Smooth muscle cell (in vitro differentiated cells): ENCODE data around the gene GIT2. TPM values are rescaled to one million over a fixed set of nuclear protein-coding genes. Genes with fewer than 3 reads are reported as not detected.

Experiments used
- DNase-seq: peaks from one replicate; lab custom pipeline; 2025; ENCODE audit not compliant: unreplicated experiment; lab: John Stamatoyannopoulos, UW
- H2AFZ ChIP-seq: fragments of 200-600 bp; sonication (generic); 2 replicates; pipeline ENCODE4 v1.6.0; 2016; ENCODE audit warnings: antibody characterized with exemption, low read depth, mild to moderate bottlenecking
- H3F3A ChIP-seq: fragments of 200-600 bp; sonication (generic); 2 replicates; pipeline ENCODE4 v1.6.0; 2017; ENCODE audit warnings: antibody characterized with exemption, low read depth
- H3K27ac ChIP-seq: fragments of 200-600 bp; sonication (generic); 2 replicates; pipeline ENCODE4 v1.5.1; 2016; ENCODE audit warnings: low read depth, mild to moderate bottlenecking
- H3K27me3 ChIP-seq: fragments of 200-600 bp; sonication (generic); 2 replicates; pipeline ENCODE4 v1.6.1; 2016; ENCODE audit warnings: low read depth, mild to moderate bottlenecking
- H3K36me3 ChIP-seq: fragments of 200-600 bp; sonication (generic); 2 replicates; pipeline ENCODE4 v1.5.1; 2016; ENCODE audit warnings: low read depth
- H3K4me1 ChIP-seq: fragments of 200-600 bp; sonication (generic); 2 replicates; pipeline ENCODE4 v1.5.1; 2016; ENCODE audit warnings: low read depth
- H3K4me2 ChIP-seq: fragments of 200-600 bp; sonication (generic); 2 replicates; pipeline ENCODE4 v1.6.0; 2016; ENCODE audit warnings: mild to moderate bottlenecking
- H3K4me3 ChIP-seq: fragments of 200-600 bp; sonication (generic); 2 replicates; pipeline ENCODE4 v1.5.1; 2016; ENCODE audit warnings: mild to moderate bottlenecking
- H3K79me2 ChIP-seq: fragments of 200-600 bp; sonication (generic); 2 replicates; pipeline ENCODE4 v1.6.0; 2016; ENCODE audit warnings: low read depth, mild to moderate bottlenecking
- H3K9ac ChIP-seq: fragments of 200-600 bp; sonication (generic); 2 replicates; pipeline ENCODE4 v1.6.0; 2016; ENCODE audit warnings: low read depth
- H3K9me3 ChIP-seq: fragments of 200-600 bp; sonication (generic); replicated peaks from 2 replicates; pipeline ENCODE4 v1.5.1; 2016; ENCODE audit warnings: low read depth
- H4K20me1 ChIP-seq: fragments of 200-600 bp; sonication (generic); 2 replicates; pipeline ENCODE4 v1.6.0; 2016; ENCODE audit warnings: low read depth
- CTCF ChIP-seq: fragments of 200-600 bp; sonication (generic); IDR thresholded peaks from 2 replicates; pipeline ENCODE4 v1.5.1; 2017; ENCODE audit warnings: borderline replicate concordance, mild to moderate bottlenecking, antibody characterized with exemption; ENCODE audit not compliant: insufficient read depth, poor library complexity, severe bottlenecking
- WGBS: methylation state at CpG from one replicate; pipeline ENCODE4 v1.1.7; 2016; ENCODE audit warnings: low lambda C conversion rate; 5-methylcytosine and 5-hydroxymethylcytosine counted together
- polyA plus RNA-seq: library from polyadenylated mRNA; unstranded; fragments of >200 nt; fragmentation: Nextera tagmentation; extraction: Ambion mirVana; gene quantifications from 2 replicates; pipeline ENCODE4 v1.2.1, GENCODE V29; 2016
- total RNA-seq: library from RNA; depleted of rRNA; stranded (reverse); fragments of >200 nt; gene quantifications from 2 replicates; pipeline ENCODE4 v1.2.3, GENCODE V29; 2014

GIT2 gene
- total and polyA plus RNA-seq, 2 experiments from 2014 or later: 20.3 to 27.3 TPM

- Histone ChIP-seq H3F3A (peaks cover 4% of the 10 kb centered on the region), H3K79me2 (peaks cover 15% of the 10 kb centered on the region), H3K27me3 (no peaks in the 10 kb centered on the region), H3K9ac (peak overlapping the region; percentile 97), H3K36me3 (no peaks in the 10 kb centered on the region), H3K4me3 (peak overlapping the region; percentile 87), H3K4me2 (peak overlapping the region; percentile 99), H3K27ac (no peak overlapping the region), H3K4me1 (peaks cover 18% of the 10 kb centered on the region), H3K9me3 (no peaks in the 10 kb centered on the region), H2AFZ (peak overlapping the region; percentile 76), H4K20me1 (peaks cover 11% of the 10 kb centered on the region)
- TF ChIP-seq CTCF: no peak
- 2% methylated on average over 22 of the region's 27 CpGs for WGBS
- DNase-seq: no peak
Measured at GRCh38 chr12:109999649-109999971, 3.4 kb upstream of the GIT2 start.

DNA sequence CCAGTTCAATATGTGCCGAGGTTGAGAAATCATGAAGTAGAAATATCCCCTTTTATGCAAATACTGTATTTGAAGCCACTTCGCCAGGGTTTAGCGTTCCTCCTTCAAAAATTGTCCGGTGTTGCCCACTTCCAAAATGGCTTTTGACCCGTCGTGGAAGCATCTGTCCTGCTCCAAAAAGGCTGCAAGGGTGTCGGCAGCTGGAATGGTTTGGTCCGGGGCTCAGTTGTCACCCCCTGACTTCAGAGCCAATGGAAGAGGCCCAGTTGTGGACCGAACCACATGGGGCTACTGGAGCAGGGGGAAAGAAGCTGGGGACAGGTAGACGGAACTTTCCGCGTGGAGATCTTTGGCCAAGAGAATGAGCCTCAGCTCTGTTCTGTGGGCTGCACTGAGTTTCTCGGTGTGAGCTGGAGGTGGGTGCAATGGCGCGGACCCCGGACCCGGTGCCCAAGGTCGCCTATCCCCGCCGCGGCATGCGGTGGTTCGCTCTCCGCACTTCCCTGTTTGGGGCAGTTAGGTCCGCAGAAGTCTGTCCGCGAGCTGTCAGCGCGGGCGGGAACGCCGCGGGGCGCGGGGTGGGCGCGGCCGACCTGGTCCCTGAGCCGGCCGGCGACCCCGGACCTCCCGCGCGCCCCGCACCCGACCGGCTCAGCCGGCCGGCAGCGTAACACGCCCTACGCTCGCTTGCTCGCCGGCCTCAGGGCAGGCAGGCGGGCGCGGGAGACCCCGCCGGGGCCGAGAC is 2.9 kb upstream of the GIT2 start, which contains the start of gene ANKRD13A:
TSS of gene ANKRD13A (plus strand) at position 527 of the 745 bp plus-strand sequence. CDS start 259 bp downstream, outside the sequence.
- 3% methylated on average over 38 of the region's 62 CpGs for WGBS
- peaks cover 21% of the 10 kb centered on the region for H3K4me1 ChIP-seq

DNA sequence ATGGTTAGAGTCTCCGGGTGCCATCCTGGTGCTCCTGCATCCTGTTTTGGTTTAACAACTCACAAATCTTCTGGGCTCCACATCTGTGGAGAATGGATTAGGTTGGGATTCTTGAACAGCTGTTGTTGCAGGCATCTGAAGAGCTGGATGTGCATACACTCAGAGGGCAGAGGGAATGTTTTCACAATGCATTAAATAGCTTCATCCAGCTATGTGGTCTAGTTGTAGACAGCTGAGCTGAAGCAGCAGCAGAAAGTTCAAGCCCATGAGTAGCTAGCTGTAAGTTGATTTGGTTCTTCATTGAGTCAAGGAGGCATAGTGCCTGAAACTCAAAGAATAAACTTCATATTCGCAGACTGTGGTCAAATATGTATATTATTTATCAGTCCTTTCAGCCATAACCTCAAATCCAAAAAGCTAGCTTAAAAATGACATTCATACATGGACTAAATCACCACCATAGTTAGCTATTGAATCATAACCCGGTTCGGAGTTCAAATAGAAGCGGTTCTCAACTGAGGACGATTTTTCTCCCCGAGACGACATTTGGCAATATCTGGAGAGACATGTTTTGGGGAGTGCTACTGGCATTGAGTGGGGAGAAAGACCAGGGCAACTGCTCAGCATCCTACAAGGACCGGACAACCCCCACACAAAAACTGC is 2.2 kb upstream of the GIT2 start:
- no peak overlapping the region for H3K9ac ChIP-seq

More for the DNA sequence above, 2.9 kb upstream of the GIT2 start, which contains the start of gene ANKRD13A:
- Histone ChIP-seq H3K79me2 (peaks cover 21% of the 10 kb centered on the region), H3K27me3 (no peaks in the 10 kb centered on the region), H3K27ac (peak within 1 kb of the TSS; percentile 63), H3K4me3 (peak within 1 kb of the TSS; percentile 87), H3K9me3 (no peaks in the 10 kb centered on the region), H3F3A (peaks cover 4% of the 10 kb centered on the region), H3K36me3 (no peaks in the 10 kb centered on the region), H4K20me1 (peaks cover 16% of the 10 kb centered on the region), H3K4me2 (peak within 1 kb of the TSS; percentile 99), H2AFZ (peak within 1 kb of the TSS; percentile 76), H3K9ac (peak within 1 kb of the TSS; percentile 97)
- no peak for TF ChIP-seq CTCF
- peak; percentile 67 for DNase-seq

More for the DNA sequence above, 2.2 kb upstream of the GIT2 start:
- H4K20me1 ChIP-seq: peaks cover 22% of the 10 kb centered on the region
- H3K36me3 ChIP-seq: no peaks in the 10 kb centered on the region
- H3K4me2 ChIP-seq: peak overlapping the region; percentile 99
- no peak overlapping the region for H3K27ac ChIP-seq
- H3F3A ChIP-seq: peaks cover 4% of the 10 kb centered on the region
- DNase-seq: no peak
- peaks cover 21% of the 10 kb centered on the region for H3K4me1 ChIP-seq
- H3K4me3 ChIP-seq: peak overlapping the region; percentile 87
- no peaks in the 10 kb centered on the region for H3K9me3 ChIP-seq
- H3K27me3 ChIP-seq: no peaks in the 10 kb centered on the region
- peak overlapping the region; percentile 74 for H2AFZ ChIP-seq
- no peak for TF ChIP-seq CTCF
- H3K79me2 ChIP-seq: peaks cover 28% of the 10 kb centered on the region
- 76% methylated on average over 9 of the region's 9 CpGs for WGBS
